Tibial nerve (tissue), 3 donors: ENCODE data around the gene PINK1.

Experiments used
- POLR2A ChIP-seq, 2 donors: fragments of 450-650 bp; IDR thresholded peaks; one replicate each; pipeline ENCODE4 v1.6.1; 2017; ENCODE audit warnings: antibody characterized with exemption in 2 of 2, mild to moderate bottlenecking in 2 of 2, moderate library complexity in 2 of 2
- TF ChIP-seq, protein P1 (sequence below), 5 experiments: fragments of 200-600 bp in 3 of 5; fragments of 450-650 bp in 2 of 5; sonication (generic) in 3 of 5; IDR thresholded peaks; one replicate each; pipeline ENCODE4 v1.5.1; 2016 to 2019; ENCODE audit warnings: antibody characterized with exemption in 5 of 5, mild to moderate bottlenecking in 3 of 5, moderate library complexity in 2 of 5

DNA sequence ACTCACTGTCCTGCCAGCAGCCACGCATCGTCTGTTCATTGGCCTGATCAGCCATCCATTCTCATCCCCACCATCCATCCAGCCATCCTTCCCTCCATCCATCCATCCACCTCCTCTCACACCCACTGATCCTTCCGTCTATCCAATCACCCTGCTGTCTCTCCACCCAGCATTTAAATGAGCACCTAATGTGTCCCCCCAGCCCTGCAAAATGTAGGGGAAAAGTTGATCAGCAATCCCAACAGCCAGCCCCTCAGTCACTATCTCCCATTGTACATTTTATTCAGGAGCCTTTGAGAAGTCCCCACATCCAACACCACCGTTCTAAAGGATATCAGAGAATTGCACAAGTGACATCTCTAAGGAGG is 39.0 kb downstream of the PINK1 start:
- no peak for TF ChIP-seq POLR2A (IDR thresholded peaks at IDR 0.05)
- TF ChIP-seq, protein P1, sequence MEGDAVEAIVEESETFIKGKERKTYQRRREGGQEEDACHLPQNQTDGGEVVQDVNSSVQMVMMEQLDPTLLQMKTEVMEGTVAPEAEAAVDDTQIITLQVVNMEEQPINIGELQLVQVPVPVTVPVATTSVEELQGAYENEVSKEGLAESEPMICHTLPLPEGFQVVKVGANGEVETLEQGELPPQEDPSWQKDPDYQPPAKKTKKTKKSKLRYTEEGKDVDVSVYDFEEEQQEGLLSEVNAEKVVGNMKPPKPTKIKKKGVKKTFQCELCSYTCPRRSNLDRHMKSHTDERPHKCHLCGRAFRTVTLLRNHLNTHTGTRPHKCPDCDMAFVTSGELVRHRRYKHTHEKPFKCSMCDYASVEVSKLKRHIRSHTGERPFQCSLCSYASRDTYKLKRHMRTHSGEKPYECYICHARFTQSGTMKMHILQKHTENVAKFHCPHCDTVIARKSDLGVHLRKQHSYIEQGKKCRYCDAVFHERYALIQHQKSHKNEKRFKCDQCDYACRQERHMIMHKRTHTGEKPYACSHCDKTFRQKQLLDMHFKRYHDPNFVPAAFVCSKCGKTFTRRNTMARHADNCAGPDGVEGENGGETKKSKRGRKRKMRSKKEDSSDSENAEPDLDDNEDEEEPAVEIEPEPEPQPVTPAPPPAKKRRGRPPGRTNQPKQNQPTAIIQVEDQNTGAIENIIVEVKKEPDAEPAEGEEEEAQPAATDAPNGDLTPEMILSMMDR (IDR thresholded peaks at IDR 0.05) = no peak
